SU-DHL-6 (cell line): Measurements from ENCODE around the gene FOXN3.

Experiments used
- H2AFZ ChIP-seq: fragments of 200-600 bp; sonication (generic); 2 replicates; pipeline ENCODE4 v1.6.1; 2014; ENCODE audit warnings: low read depth, mild to moderate bottlenecking, moderate library complexity, mixed read lengths, antibody characterized with exemption, low read length; ENCODE audit not compliant: severe bottlenecking
- H3F3A ChIP-seq: fragments of 200-600 bp; shearing (Covaris generic); 2 replicates; pipeline ENCODE4 v1.6.0; 2016; ENCODE audit warnings: antibody characterized with exemption, mild to moderate bottlenecking; ENCODE audit not compliant: insufficient read depth
- H3K27ac ChIP-seq: fragments of 200-600 bp; sonication (generic); 2 replicates; pipeline ENCODE4 v1.5.1; 2016; ENCODE audit warnings: low read depth, mild to moderate bottlenecking, low read length, moderate library complexity, mixed read lengths
- H3K27me3 ChIP-seq: fragments of 200-600 bp; sonication (generic), shearing (Covaris generic); 2 replicates; pipeline ENCODE4 v1.6.0; 2014; ENCODE audit warnings: mild to moderate bottlenecking, low read length
- H3K36me3 ChIP-seq: fragments of 200-600 bp; sonication (generic); 2 replicates; pipeline ENCODE4 v1.6.1; 2014; ENCODE audit warnings: mild to moderate bottlenecking, low read length, mixed read lengths
- H3K4me2 ChIP-seq: fragments of 300-600, 200-600 bp; shearing (Covaris generic), sonication (generic); 2 replicates; pipeline ENCODE4 v1.6.0; 2014; ENCODE audit warnings: low read length, low read depth, mild to moderate bottlenecking; ENCODE audit not compliant: poor library complexity, severe bottlenecking
- H3K4me3 ChIP-seq: fragments of 200-600 bp; sonication (generic); 2 replicates; pipeline ENCODE4 v1.5.1; 2014; ENCODE audit warnings: antibody characterized with exemption, low read length, mild to moderate bottlenecking, mixed read lengths; ENCODE audit not compliant: insufficient read depth, poor library complexity, severe bottlenecking
- H3K79me2 ChIP-seq: fragments of 200-600 bp; sonication (generic); 2 replicates; pipeline ENCODE4 v1.6.1; 2014; ENCODE audit warnings: mild to moderate bottlenecking, low read length, moderate library complexity; ENCODE audit not compliant: insufficient read depth
- H3K9ac ChIP-seq: fragments of 200-600 bp; sonication (generic); 2 replicates; pipeline ENCODE4 v1.7.0; 2014; ENCODE audit warnings: mild to moderate bottlenecking, low read length
- H3K9me2 ChIP-seq: fragments of 200-600 bp; sonication (generic); replicated peaks from 2 replicates; pipeline ENCODE4 v1.6.1; 2014; ENCODE audit warnings: low read length; ENCODE audit not compliant: insufficient read depth
- H3K9me3 ChIP-seq: fragments of 200-600 bp; sonication (generic); 2 replicates; pipeline ENCODE4 v1.6.1; 2014; ENCODE audit warnings: low read length, mixed read lengths; ENCODE audit not compliant: insufficient read depth
- H4K20me1 ChIP-seq: fragments of 200-600 bp; sonication (generic); 2 replicates; pipeline ENCODE4 v1.6.1; 2014; ENCODE audit warnings: low read depth, mild to moderate bottlenecking, antibody characterized with exemption, low read length, moderate library complexity, mixed read lengths
- EZH2phosphoT487 ChIP-seq: fragments of 200-600 bp; sonication (generic), shearing (Covaris generic); conservative IDR thresholded peaks from 2 replicates; pipeline ENCODE4 v1.6.1; 2018; ENCODE audit warnings: mild to moderate bottlenecking, antibody characterized with exemption, low read length, moderate library complexity, mixed read lengths
- TF ChIP-seq, protein P1 (sequence below): fragments of 200-600 bp; sonication (generic); IDR thresholded peaks from one replicate; pipeline ENCODE4 v1.5.1; 2017; ENCODE audit warnings: antibody characterized with exemption, mild to moderate bottlenecking, low read length, moderate library complexity; ENCODE audit not compliant: insufficient read depth, poor library complexity, severe bottlenecking

FOXN3 gene

DNA sequence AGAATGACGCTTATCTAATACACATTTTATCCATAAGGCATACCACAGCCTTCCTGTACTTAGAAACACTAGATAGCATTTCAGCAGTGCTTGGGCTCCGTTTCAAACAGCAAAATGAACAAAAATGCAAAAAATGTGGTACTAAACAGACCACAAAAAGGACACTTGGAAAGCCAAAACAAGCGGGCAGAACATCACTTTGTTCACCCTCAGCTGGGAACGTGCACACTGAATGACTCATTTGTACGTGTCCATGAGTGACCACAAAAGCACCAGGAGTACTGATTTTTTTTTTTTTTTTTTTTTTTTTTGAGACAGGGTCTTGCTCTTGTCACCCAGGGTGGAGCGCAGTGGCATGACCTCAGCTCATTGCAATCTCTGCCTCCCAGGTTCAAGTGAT is 8.9 kb upstream of the FOXN3 start:
- no peak overlapping the region for H3K4me2 ChIP-seq

GRCh38 chr14:89424241-89424640 is 7.2 kb upstream of the FOXN3 start:
- Histone ChIP-seq H3K9me2 (no peaks in the 10 kb centered on the region), H3F3A (peaks cover 7% of the 10 kb centered on the region), H3K4me2 (no peak overlapping the region), H2AFZ (no peak overlapping the region), H4K20me1 (no peaks in the 10 kb centered on the region), H3K9ac (no peak overlapping the region), H3K79me2 (peaks cover 12% of the 10 kb centered on the region; the same call in 1 of the 2 replicates), H3K27ac (no peak overlapping the region), H3K36me3 (no peaks in the 10 kb centered on the region), H3K27me3 (no peaks in the 10 kb centered on the region), H3K9me3 (no peaks in the 10 kb centered on the region), H3K4me3 (no peak overlapping the region)
- TF ChIP-seq EZH2phosphoT487 = no peak
- TF ChIP-seq, protein P1, sequence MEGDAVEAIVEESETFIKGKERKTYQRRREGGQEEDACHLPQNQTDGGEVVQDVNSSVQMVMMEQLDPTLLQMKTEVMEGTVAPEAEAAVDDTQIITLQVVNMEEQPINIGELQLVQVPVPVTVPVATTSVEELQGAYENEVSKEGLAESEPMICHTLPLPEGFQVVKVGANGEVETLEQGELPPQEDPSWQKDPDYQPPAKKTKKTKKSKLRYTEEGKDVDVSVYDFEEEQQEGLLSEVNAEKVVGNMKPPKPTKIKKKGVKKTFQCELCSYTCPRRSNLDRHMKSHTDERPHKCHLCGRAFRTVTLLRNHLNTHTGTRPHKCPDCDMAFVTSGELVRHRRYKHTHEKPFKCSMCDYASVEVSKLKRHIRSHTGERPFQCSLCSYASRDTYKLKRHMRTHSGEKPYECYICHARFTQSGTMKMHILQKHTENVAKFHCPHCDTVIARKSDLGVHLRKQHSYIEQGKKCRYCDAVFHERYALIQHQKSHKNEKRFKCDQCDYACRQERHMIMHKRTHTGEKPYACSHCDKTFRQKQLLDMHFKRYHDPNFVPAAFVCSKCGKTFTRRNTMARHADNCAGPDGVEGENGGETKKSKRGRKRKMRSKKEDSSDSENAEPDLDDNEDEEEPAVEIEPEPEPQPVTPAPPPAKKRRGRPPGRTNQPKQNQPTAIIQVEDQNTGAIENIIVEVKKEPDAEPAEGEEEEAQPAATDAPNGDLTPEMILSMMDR = no peak

More for the DNA sequence above, 8.9 kb upstream of the FOXN3 start:
- Histone ChIP-seq H4K20me1 (no peaks in the 10 kb centered on the region), H3K27ac (no peak overlapping the region), H3K9me2 (no peaks in the 10 kb centered on the region), H3K4me3 (no peak overlapping the region), H3K27me3 (no peaks in the 10 kb centered on the region), H3K79me2 (peaks cover 12% of the 10 kb centered on the region; the same call in 1 of the 2 replicates), H3K9ac (no peak overlapping the region), H3K9me3 (no peaks in the 10 kb centered on the region), H3K36me3 (no peaks in the 10 kb centered on the region), H2AFZ (no peak overlapping the region), H3F3A (peaks cover 19% of the 10 kb centered on the region)
- TF ChIP-seq, protein P1 = no peak
- no peak for TF ChIP-seq EZH2phosphoT487

DNA sequence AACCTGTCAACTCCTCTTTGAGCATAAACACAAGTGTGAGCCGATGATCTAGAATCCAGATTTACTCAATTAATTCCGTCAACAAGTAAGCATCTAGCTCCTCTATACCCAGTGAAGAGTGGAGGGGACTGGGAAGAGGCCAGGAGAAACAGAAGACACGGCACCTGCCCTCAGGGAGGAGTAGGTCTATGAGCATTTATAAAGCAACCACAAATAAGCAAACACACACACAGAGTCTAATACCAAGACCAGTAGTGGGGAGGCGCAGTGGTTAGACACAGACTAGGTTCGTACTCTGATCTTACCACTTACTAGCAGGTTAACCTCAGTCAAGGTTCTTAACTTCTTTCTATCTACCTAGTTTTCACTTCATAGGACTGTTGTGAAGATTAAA is 5.9 kb upstream of the FOXN3 start:
- Histone ChIP-seq H3K9me2 (no peaks in the 10 kb centered on the region), H3K9me3 (no peaks in the 10 kb centered on the region), H2AFZ (no peak overlapping the region), H3K27ac (no peak overlapping the region), H3K27me3 (no peaks in the 10 kb centered on the region), H3K79me2 (peaks cover 5% of the 10 kb centered on the region; the same call in 1 of the 2 replicates), H3K4me2 (no peak overlapping the region), H3K36me3 (no peaks in the 10 kb centered on the region), H4K20me1 (no peaks in the 10 kb centered on the region), H3K4me3 (no peak overlapping the region), H3F3A (0 out of 2 replicates have a peak, but pooled peaks cover 10% of the 10 kb centered on the region), H3K9ac (no peak overlapping the region)
- TF ChIP-seq, protein P1 = no peak
